GM19240 (cell line): Measurements from ENCODE around the gene OR4D11.
"Not testable (repeated sequence)": the region's sequence is repeated elsewhere in the genome, so short reads cannot be mapped to it uniquely, and the experiment has no call there.

Experiments
- DNase-seq: peaks from one replicate; pipeline ENCODE4 v3.0.0; 2011; ENCODE audit warnings: low spot score; ENCODE audit not compliant: insufficient read length

Gene OR4D11

GRCh38 chr11:59547605-59548308 is 44.4 kb downstream of the OR4D11 start:
- not testable (repeated sequence) for DNase-seq

DNA sequence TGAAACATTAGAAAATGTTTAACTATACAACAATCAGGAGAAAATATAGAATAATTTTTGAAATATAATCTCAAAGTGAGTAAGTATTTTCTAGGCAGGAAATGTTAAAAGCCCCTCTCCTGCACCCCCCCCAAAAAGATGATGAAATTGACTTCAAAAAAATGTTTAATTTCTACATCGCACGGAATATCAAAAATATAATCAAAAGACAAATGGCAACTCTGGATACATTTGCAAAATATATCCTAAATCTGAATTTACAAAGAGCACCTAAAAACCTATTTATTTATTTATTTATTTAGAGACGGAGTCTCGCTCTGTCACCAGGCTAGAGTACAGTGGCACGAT is 44.9 kb downstream of the OR4D11 start:
- DNase-seq, result no peak

DNA sequence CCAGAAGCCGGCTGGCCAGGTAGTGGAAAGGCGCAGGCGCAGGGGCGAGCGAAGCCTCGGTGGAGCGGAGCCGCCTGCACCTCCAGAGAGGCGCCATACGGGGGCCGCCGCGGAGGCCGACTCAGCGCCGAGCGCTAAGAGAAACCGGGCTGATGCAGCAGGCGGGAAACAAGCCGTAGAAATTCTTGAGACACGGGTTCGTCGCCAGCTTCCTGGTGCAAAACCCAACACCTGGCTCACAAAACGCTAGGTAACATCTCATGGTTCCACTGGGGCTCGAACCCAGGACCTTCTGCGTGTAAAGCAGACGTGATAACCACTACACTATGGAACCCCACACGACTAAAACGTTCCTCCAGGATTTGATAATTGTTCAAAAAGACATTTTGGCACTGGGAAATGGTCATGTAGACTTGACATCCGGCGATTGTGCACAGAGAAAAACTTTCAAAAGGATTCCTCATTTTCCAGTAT is 47.0 kb downstream of the OR4D11 start:
- DNase-seq, result peak; percentile 39

GRCh38 chr11:59550842-59551658 is 47.7 kb downstream of the OR4D11 start:
- no peak for DNase-seq

GRCh38 chr11:59551659-59552521 is 48.5 kb downstream of the OR4D11 start:
- DNase-seq, result no peak

DNA sequence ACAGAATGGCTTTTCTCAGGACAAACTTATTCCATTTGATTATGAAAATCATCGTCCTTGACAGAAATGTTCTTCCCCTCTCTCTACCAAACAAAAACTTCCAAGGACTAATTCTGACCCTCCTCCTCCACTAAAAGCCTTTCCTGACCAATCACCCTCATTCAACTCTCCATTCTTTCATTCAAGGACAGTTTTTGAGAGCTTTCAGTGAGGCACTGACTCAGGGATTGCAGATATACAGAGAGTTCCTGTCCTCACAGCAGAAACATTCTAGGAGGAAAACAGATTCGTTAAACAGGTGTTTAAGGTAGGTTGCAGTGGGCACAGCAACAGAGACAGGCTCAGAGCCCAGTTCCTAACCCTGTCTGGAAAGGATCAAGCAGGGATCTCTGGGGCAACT is 49.5 kb downstream of the OR4D11 start:
- no peak for DNase-seq

DNA sequence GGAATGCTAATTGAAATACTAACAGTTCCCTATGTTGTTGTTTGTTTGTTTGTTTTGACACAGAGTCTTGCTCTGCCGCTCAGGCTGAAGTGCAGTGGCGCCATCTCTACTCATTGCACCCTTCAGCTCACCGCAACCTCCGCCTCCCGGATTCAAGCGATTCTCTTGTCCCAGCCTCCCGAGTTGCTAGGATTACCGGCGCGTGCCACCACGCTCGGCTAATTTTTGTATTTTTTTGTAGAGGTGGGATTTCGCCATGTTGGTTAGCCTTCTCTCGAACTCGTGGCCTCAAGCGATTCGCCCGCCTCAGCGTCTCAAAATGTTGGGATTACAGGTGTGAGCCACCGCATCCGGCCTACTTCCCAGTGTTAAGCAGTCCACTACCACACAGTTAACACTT is 49.9 kb downstream of the OR4D11 start:
- DNase-seq, result no peak
